Mesendoderm (in vitro differentiated cells): ENCODE measurements around the gene AIM2.

Experiments used
- DNase-seq: peaks from one replicate; pipeline ENCODE4 v3.0.0; 2013
- H2AK5ac ChIP-seq: 2 replicates; pipeline ENCODE4 v1.6.1; 2013; ENCODE audit warnings: low read length, inconsistent platforms
- H2BK120ac ChIP-seq: 2 replicates; pipeline ENCODE4 v1.6.1; 2013; ENCODE audit warnings: low read depth, mild to moderate bottlenecking, low read length, moderate library complexity, mixed read lengths
- H2BK15ac ChIP-seq: replicated peaks from 2 replicates; pipeline ENCODE4 v1.6.1; 2013; ENCODE audit warnings: low read depth, mild to moderate bottlenecking, moderate library complexity
- H2BK5ac ChIP-seq: 2 replicates; pipeline ENCODE4 v1.6.1; 2013; ENCODE audit warnings: low read length, inconsistent platforms
- H3K18ac ChIP-seq: 2 replicates; pipeline ENCODE4 v1.6.1; 2013; ENCODE audit warnings: mild to moderate bottlenecking, low read length, mixed read lengths
- H3K23ac ChIP-seq: one replicate; pipeline ENCODE4 v1.6.1; 2013; ENCODE audit warnings: low read length
- H3K27ac ChIP-seq: 2 replicates; pipeline ENCODE4 v1.5.1; 2013; ENCODE audit warnings: low read depth, mild to moderate bottlenecking, inconsistent platforms, low read length, moderate library complexity
- H3K27me3 ChIP-seq: 2 replicates; pipeline ENCODE4 v1.6.1; 2013; ENCODE audit warnings: low read length, control low read depth, mild to moderate bottlenecking, inconsistent platforms; ENCODE audit not compliant: insufficient read depth, poor library complexity
- H3K36me3 ChIP-seq: 2 replicates; pipeline ENCODE4 v1.6.1; 2013; ENCODE audit warnings: low read length, inconsistent platforms; ENCODE audit not compliant: control insufficient read depth, insufficient read depth
- H3K4ac ChIP-seq: one replicate; pipeline ENCODE4 v1.6.1; 2013; ENCODE audit warnings: low read depth, mild to moderate bottlenecking, low read length, moderate library complexity
- H3K4me1 ChIP-seq: 2 replicates; pipeline ENCODE4 v1.6.1; 2013; ENCODE audit warnings: low read depth, low read length, inconsistent platforms; ENCODE audit not compliant: control insufficient read depth
- H3K4me2 ChIP-seq: 2 replicates; pipeline ENCODE4 v1.6.1; 2013; ENCODE audit warnings: low read length
- H3K4me3 ChIP-seq: 2 replicates; pipeline ENCODE4 v1.5.1; 2013; ENCODE audit warnings: mild to moderate bottlenecking, low read length
- H3K56ac ChIP-seq: one replicate; pipeline ENCODE4 v1.6.1; 2013; ENCODE audit warnings: low read length
- H3K79me1 ChIP-seq: 2 replicates; pipeline ENCODE4 v1.6.1; 2013; ENCODE audit warnings: low read length, inconsistent platforms
- H3K79me2 ChIP-seq: 2 replicates; pipeline ENCODE4 v1.6.1; 2013; ENCODE audit warnings: mild to moderate bottlenecking, low read length; ENCODE audit not compliant: control insufficient read depth, insufficient read depth
- H3K9ac ChIP-seq: 2 replicates; pipeline ENCODE4 v1.6.1; 2013; ENCODE audit warnings: low read length, inconsistent platforms
- H4K5ac ChIP-seq: one replicate; pipeline ENCODE4 v1.6.1; 2013; ENCODE audit warnings: low read length
- H4K8ac ChIP-seq: one replicate; pipeline ENCODE4 v1.6.1; 2013; ENCODE audit warnings: low read depth, mild to moderate bottlenecking, control low read depth, low read length, moderate library complexity
- WGBS: extraction: QIAGEN DNeasy Blood & Tissue Kit; methylation state at CpG from one replicate; pipeline ENCODE4 v1.1.7; 2013; ENCODE audit warnings: low lambda C conversion rate, missing lambda C conversion rate; ENCODE audit not compliant: insufficient coverage; ENCODE audit errors: extremely low coverage; 5-methylcytosine and 5-hydroxymethylcytosine counted together

The AIM2 gene

DNA sequence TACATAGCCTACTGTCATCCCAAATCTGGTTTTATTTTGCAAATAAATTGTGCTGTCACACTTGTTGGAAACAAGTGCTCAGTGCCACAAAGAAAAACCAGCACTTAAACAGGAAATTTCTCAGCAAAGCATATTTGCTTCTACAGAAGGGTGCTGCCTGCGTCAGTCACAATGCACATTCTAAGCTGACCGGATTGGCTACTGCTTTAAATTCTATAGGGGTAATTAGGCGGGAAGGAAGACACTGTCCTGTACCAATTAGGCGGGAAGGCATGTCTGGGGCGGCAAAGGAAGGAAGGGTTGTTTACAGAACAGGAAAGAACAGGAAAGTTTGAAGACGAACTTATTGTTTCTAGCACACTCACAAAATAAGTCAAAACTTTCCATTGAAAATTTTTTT is 64.1 kb downstream of the AIM2 start:
- no CpG with 5 or more reads among the region's 6 CpGs for WGBS
- Histone ChIP-seq H2BK15ac (no peak overlapping the region), H3K18ac (peak overlapping the region; percentile 92), H3K4me1 (peaks cover 4% of the 10 kb centered on the region), H3K9ac (no peak overlapping the region), H3K27me3 (no peaks in the 10 kb centered on the region), H2BK5ac (no peak overlapping the region), H3K27ac (no peak overlapping the region), H3K79me2 (no peaks in the 10 kb centered on the region), H3K23ac (no peak overlapping the region), H4K8ac (no peak overlapping the region), H3K4me3 (no peak overlapping the region), H3K4me2 (no peak overlapping the region), H2BK120ac (no peak overlapping the region), H2AK5ac (no peak overlapping the region), H4K5ac (no peak overlapping the region), H3K56ac (peak overlapping the region; percentile 22), H3K79me1 (no peaks in the 10 kb centered on the region), H3K4ac (no peak overlapping the region), H3K36me3 (no peaks in the 10 kb centered on the region)
- no peak for DNase-seq
